A549 treated with DMSO at 1 μM for 4 hours (cell line): ENCODE data around the gene ADGRA1. TPM values are rescaled to one million over a fixed set of nuclear protein-coding genes. Genes with fewer than 3 reads are reported as not detected.

Source experiments
- total RNA-seq: library from RNA; stranded (reverse); fragments of 200-300 nt; extraction: Qiagen RNA extraction; gene quantifications from 5 replicates; pipeline ENCODE4 v1.2.3, GENCODE V29; 2022; ENCODE audit warnings: low read depth

Gene ADGRA1
- 0.03 to 0.07 TPM (median 0.05 TPM) in 4 of 5 replicates, not detected in the other for total RNA-seq

GRCh38 chr10:133087679-133088178 lies at the start of gene ADGRA1:
TSS of gene ADGRA1 (plus strand) at chr10:133087924. CDS start at chr10:133088910, 986 bp downstream.

GRCh38 chr10:133159950-133160825 lies 72.5 kb downstream of the ADGRA1 start, which contains the start of gene KNDC1:
TSS of gene KNDC1 (plus strand) at chr10:133160219. CDS start at chr10:133160468, 249 bp downstream.

Other genes starting within 250 kb of the ADGRA1 start
- 0.45 to 2.0 TPM (median 1.4 TPM) in 5 replicates for gene CFAP46, start 145.4 kb upstream of the ADGRA1 start, total RNA-seq
- 1.3 to 3.2 TPM (median 1.7 TPM) in 5 replicates for gene KNDC1, start 72.3 kb downstream of the ADGRA1 start, total RNA-seq
- 0.07 TPM in 1 of 5 replicates, not detected in the others for gene UTF1, start 142.3 kb downstream of the ADGRA1 start, total RNA-seq
- 0.03 TPM in 1 of 5 replicates, not detected in the others for gene VENTX, start 149.9 kb downstream of the ADGRA1 start, total RNA-seq
- gene ADAM8, start 188.9 kb downstream of the ADGRA1 start, total RNA-seq, result 2.7 to 4.8 TPM (median 3.7 TPM) in 5 replicates
- gene TUBGCP2, start 220.9 kb downstream of the ADGRA1 start, total RNA-seq, result 37.3 to 49.9 TPM (median 43.0 TPM) in 5 replicates
- gene ZNF511, start 221.0 kb downstream of the ADGRA1 start, total RNA-seq, result 59.7 to 77.8 TPM (median 69.4 TPM) in 5 replicates
- gene CALY, start 249.0 kb downstream of the ADGRA1 start, total RNA-seq, result 0.15 to 0.66 TPM (median 0.57 TPM) in 5 replicates